H1 (cell line): ENCODE results near the gene LAMC1. TPM values are rescaled to one million over a fixed set of nuclear protein-coding genes. Genes with fewer than 3 reads are reported as not detected.

Source experiments
- CTCF ChIA-PET: fragments of 300-600 bp; sonication (Branson Sonifier 250); formaldehyde crosslinking; loops from one replicate; lab custom pipeline; 2021; ENCODE audit not compliant: partially characterized antibody; lab: Charles Lee
- POLR2A ChIA-PET: fragments of 300-600 bp; sonication (Branson Sonifier 250); formaldehyde crosslinking; loops from one replicate; lab custom pipeline; 2021; ENCODE audit warnings: inconsistent platforms; ENCODE audit not compliant: partially characterized antibody; lab: Charles Lee
- DNase-seq, 2 experiments: peaks; one replicate each; pipeline versions ENCODE4 v3.0.0 to v3.0.0-alpha.2; 2010 to 2022; ENCODE audit warnings: low spot score in 2 of 2, low read depth in 1 of 2, mixed read lengths in 1 of 2
- FAIRE-seq: peaks from 2 replicates; lab custom pipeline; 2011; peaks lifted over from hg19 to GRCh38; lab: Jason Lieb, UNC
- H2AFZ ChIP-seq: 2 replicates; pipeline ENCODE4 v1.8.1; 2012; ENCODE audit warnings: low read length, inconsistent platforms
- H2AK5ac ChIP-seq: 2 replicates; pipeline ENCODE4 v1.6.1; 2013; ENCODE audit warnings: low read depth, low read length
- H2BK120ac ChIP-seq: replicated peaks from 2 replicates; pipeline ENCODE3; 2013; ENCODE audit warnings: low read depth, low read length, inconsistent platforms
- H2BK12ac ChIP-seq: 2 replicates; pipeline ENCODE4 v1.6.1; 2013; ENCODE audit warnings: low read depth, low read length
- H2BK15ac ChIP-seq: 2 replicates; pipeline ENCODE4 v1.6.1; 2013; ENCODE audit warnings: low read length
- H2BK20ac ChIP-seq: 2 replicates; pipeline ENCODE4 v1.6.1; 2013; ENCODE audit warnings: low read length
- H2BK5ac ChIP-seq: 2 replicates; pipeline ENCODE4 v1.6.1; 2013; ENCODE audit warnings: low read depth, low read length
- H3K14ac ChIP-seq: 2 replicates; pipeline ENCODE4 v1.6.1; 2013; ENCODE audit warnings: inconsistent platforms; ENCODE audit not compliant: insufficient read length
- H3K18ac ChIP-seq: 2 replicates; pipeline ENCODE4 v1.6.1; 2013; ENCODE audit warnings: low read length; ENCODE audit errors: extremely low read depth
- H3K23ac ChIP-seq: 2 replicates; pipeline ENCODE4 v1.6.1; 2013; ENCODE audit warnings: inconsistent platforms; ENCODE audit not compliant: insufficient read length
- H3K23me2 ChIP-seq: 2 replicates; pipeline ENCODE4 v1.6.1; 2013; ENCODE audit warnings: low read depth, low read length
- H3K27ac ChIP-seq: 2 replicates; pipeline ENCODE4 v1.6.1; 2011; ENCODE audit warnings: low read depth, low read length, inconsistent platforms
- H3K27me3 ChIP-seq, 4 experiments: replicated peaks in 1 of 4; 1 replicate in 1 of 4; 2 replicates in 3 of 4; pipeline versions ENCODE4 v1.6.1 to v1.8.1; 2011 to 2013; ENCODE audit warnings: low read length in 3 of 4, mild to moderate bottlenecking in 3 of 4, inconsistent platforms in 2 of 4, mixed read lengths in 2 of 4, moderate library complexity in 1 of 4; ENCODE audit not compliant: control insufficient read depth in 3 of 4, insufficient read depth in 3 of 4; ENCODE audit errors: extremely low read depth in 1 of 4
- H3K36me3 ChIP-seq, 4 experiments: 2 replicates each; pipeline versions ENCODE4 v1.6.1 to v1.8.1; 2011 to 2013; ENCODE audit warnings: mild to moderate bottlenecking in 4 of 4, low read length in 3 of 4, moderate library complexity in 2 of 4, control low read depth in 1 of 4, inconsistent platforms in 1 of 4; ENCODE audit not compliant: insufficient read depth in 4 of 4, control insufficient read depth in 2 of 4
- H3K4ac ChIP-seq: replicated peaks from 2 replicates; pipeline ENCODE3; 2013; ENCODE audit warnings: low read length, low read depth, mixed read lengths, inconsistent platforms; ENCODE audit not compliant: insufficient read length
- H3K4me1 ChIP-seq, 4 experiments: replicated peaks in 1 of 4; 1 replicate in 1 of 4; 2 replicates in 3 of 4; pipeline versions ENCODE4 v1.6.1 to v1.8.1; 2011 to 2013; ENCODE audit warnings: low read length in 3 of 4, inconsistent platforms in 2 of 4, mixed read lengths in 1 of 4; ENCODE audit not compliant: insufficient read depth in 4 of 4, control insufficient read depth in 3 of 4
- H3K4me2 ChIP-seq, 2 experiments: 2 replicates each; pipeline versions ENCODE4 v1.6.1 to v1.8.1; 2011 to 2013; ENCODE audit warnings: low read depth in 2 of 2, low read length in 2 of 2, control low read depth in 1 of 2, inconsistent platforms in 1 of 2, mild to moderate bottlenecking in 1 of 2; ENCODE audit not compliant: insufficient read depth in 1 of 2
- H3K4me3 ChIP-seq, 4 experiments: fragments of 200-600, 300-600 bp in 1 of 4; sonication (generic), shearing (Covaris generic), sonication (Bioruptor Twin) in 1 of 4; 2 replicates each; pipeline versions ENCODE4 v1.5.1 to v1.8.1; 2011 to 2016; ENCODE audit warnings: low read length in 4 of 4, low read depth in 3 of 4, control low read depth in 2 of 4, inconsistent platforms in 2 of 4, mild to moderate bottlenecking in 2 of 4, mixed read lengths in 1 of 4, moderate library complexity in 1 of 4; ENCODE audit not compliant: insufficient read depth in 2 of 4; ENCODE audit errors: extremely low read depth in 1 of 4
- H3K56ac ChIP-seq: replicated peaks from 2 replicates; pipeline ENCODE3; 2013; ENCODE audit warnings: low read depth, mild to moderate bottlenecking, mixed read lengths, low read length, inconsistent platforms; ENCODE audit not compliant: insufficient read length
- H3K79me1 ChIP-seq: 2 replicates; pipeline ENCODE4 v1.6.1; 2013; ENCODE audit warnings: low read depth, low read length, control low read depth
- H3K79me2 ChIP-seq, 2 experiments: 2 replicates each; pipeline versions ENCODE4 v1.6.1 to v1.8.1; 2012 to 2013; ENCODE audit warnings: low read length in 2 of 2, mild to moderate bottlenecking in 2 of 2, inconsistent platforms in 1 of 2; ENCODE audit not compliant: insufficient read depth in 2 of 2, control insufficient read depth in 1 of 2
- H3K9ac ChIP-seq, 4 experiments: replicated peaks in 1 of 4; 1 replicate in 1 of 4; 2 replicates in 3 of 4; pipeline versions ENCODE4 v1.6.1 to v1.8.1; 2011 to 2013; ENCODE audit warnings: low read depth in 3 of 4, low read length in 3 of 4, control low read depth in 2 of 4, mild to moderate bottlenecking in 2 of 4, moderate library complexity in 2 of 4, inconsistent platforms in 1 of 4; ENCODE audit errors: extremely low read depth in 1 of 4
- H3K9me3 ChIP-seq, 2 experiments: 2 replicates each; pipeline versions ENCODE4 v1.6.1 to v1.8.1; 2012 to 2013; ENCODE audit warnings: mild to moderate bottlenecking in 2 of 2, moderate library complexity in 2 of 2, control low read depth in 1 of 2, inconsistent platforms in 1 of 2, low read depth in 1 of 2, low read length in 1 of 2, mixed read lengths in 1 of 2; ENCODE audit not compliant: insufficient read depth in 2 of 2
- H4K20me1 ChIP-seq, 2 experiments: replicated peaks in 1 of 2; 2 replicates each; pipeline versions ENCODE3 to v1.8.1; 2011 to 2013; ENCODE audit warnings: inconsistent platforms in 2 of 2, low read length in 2 of 2, mild to moderate bottlenecking in 1 of 2; ENCODE audit not compliant: insufficient read depth in 2 of 2, control insufficient read depth in 1 of 2
- H4K5ac ChIP-seq: 2 replicates; pipeline ENCODE4 v1.6.1; 2013; ENCODE audit warnings: low read length, low read depth, mixed read lengths, inconsistent platforms; ENCODE audit not compliant: insufficient read length
- H4K8ac ChIP-seq: 2 replicates; pipeline ENCODE4 v1.8.0; 2013; ENCODE audit warnings: mild to moderate bottlenecking, moderate library complexity, low read length, inconsistent platforms; ENCODE audit not compliant: insufficient read depth; ENCODE audit errors: extremely low read depth
- H4K91ac ChIP-seq: replicated peaks from 2 replicates; pipeline ENCODE3; 2013; ENCODE audit warnings: low read length, mixed read lengths, inconsistent platforms; ENCODE audit not compliant: insufficient read length
- BACH1 ChIP-seq: IDR thresholded peaks from 2 replicates; pipeline ENCODE4 v1.6.1; 2012; ENCODE audit warnings: low read length, improper control_type of control experiment
- CBX5 ChIP-seq: fragments of 300-800, 300-1000 bp; sonication (generic); IDR thresholded peaks from 2 replicates; pipeline ENCODE4 v1.7.1; 2016; ENCODE audit warnings: antibody characterized with exemption, low read length, low read depth
- CHD1 ChIP-seq: IDR thresholded peaks from 2 replicates; pipeline ENCODE4 v1.6.1; 2012; ENCODE audit warnings: low read depth, low read length, improper control_type of control experiment
- FOSL1 ChIP-seq: IDR thresholded peaks from 2 replicates; pipeline ENCODE4 v1.6.1; 2011; ENCODE audit warnings: mild to moderate bottlenecking, low read depth, low read length, moderate library complexity; ENCODE audit not compliant: insufficient read depth
- JUND ChIP-seq: IDR thresholded peaks from 2 replicates; pipeline ENCODE4 v1.6.1; 2011; ENCODE audit warnings: mild to moderate bottlenecking, improper control_type of control experiment, low read length
- KDM4A ChIP-seq: IDR thresholded peaks from one replicate; pipeline ENCODE4 v1.7.1; 2012; ENCODE audit warnings: low read depth, mild to moderate bottlenecking, moderate library complexity, low read length, inconsistent platforms; ENCODE audit not compliant: severe bottlenecking
- MAFK ChIP-seq: IDR thresholded peaks from 2 replicates; pipeline ENCODE4 v1.6.1; 2012; ENCODE audit warnings: low read depth, mild to moderate bottlenecking, improper control_type of control experiment, low read length
- RXRA ChIP-seq: IDR thresholded peaks from 2 replicates; pipeline ENCODE4 v1.6.1; 2011; ENCODE audit warnings: low read depth, mild to moderate bottlenecking, low read length, moderate library complexity; ENCODE audit not compliant: insufficient read depth
- SIN3A ChIP-seq, 2 experiments: IDR thresholded peaks in 1 of 2; conservative IDR thresholded peaks in 1 of 2; 2 replicates each; pipeline ENCODE4 v1.6.1; 2011 to 2012; ENCODE audit warnings: low read length in 2 of 2, improper control_type of control experiment in 1 of 2, low read depth in 1 of 2, mild to moderate bottlenecking in 1 of 2
- SIX5 ChIP-seq: IDR thresholded peaks from 2 replicates; pipeline ENCODE4 v1.6.1; 2011; ENCODE audit warnings: mild to moderate bottlenecking, low read depth, low read length
- SP1 ChIP-seq: IDR thresholded peaks from 2 replicates; pipeline ENCODE4 v1.6.1; 2011; ENCODE audit warnings: low read depth, low read length
- SP2 ChIP-seq: IDR thresholded peaks from 2 replicates; pipeline ENCODE4 v1.6.1; 2012; ENCODE audit warnings: mild to moderate bottlenecking, low read length, inconsistent platforms
- TAF7 ChIP-seq: optimal IDR thresholded peaks from 2 replicates; pipeline ENCODE3; 2011; ENCODE audit warnings: low read depth, mild to moderate bottlenecking, inconsistent platforms, low read length, moderate library complexity, borderline replicate concordance
- TBP ChIP-seq: IDR thresholded peaks from 2 replicates; pipeline ENCODE4 v1.6.1; 2011; ENCODE audit warnings: low read depth, low read length, improper control_type of control experiment
- YY1 ChIP-seq: IDR thresholded peaks from 2 replicates; pipeline ENCODE4 v1.6.1; 2011; ENCODE audit warnings: low read depth, mild to moderate bottlenecking, low read length
- ZNF274 ChIP-seq: IDR thresholded peaks from 2 replicates; pipeline ENCODE4 v1.7.0; 2012; ENCODE audit warnings: low read length, borderline replicate concordance; ENCODE audit errors: extremely low read depth
- WGBS, 2 experiments: shearing (Covaris generic) in 1 of 2; methylation state at CpG; one replicate each; pipeline versions ENCODE4 v1.1.6 to v1.1.7; 2013 to 2015; ENCODE audit warnings: low lambda C conversion rate in 2 of 2, mixed read lengths in 2 of 2, inconsistent platforms in 1 of 2, low coverage in 1 of 2, missing lambda C conversion rate in 1 of 2; ENCODE audit not compliant: insufficient replicate concordance in 2 of 2, insufficient coverage in 1 of 2, insufficient read length in 1 of 2; ENCODE audit errors: extremely low coverage in 1 of 2, missing lambda C conversion rate in 1 of 2; 5-methylcytosine and 5-hydroxymethylcytosine counted together
- polyA plus RNA-seq, 7 experiments: library from polyadenylated mRNA; depleted of rRNA in 3 of 7; stranded (reverse) in 5 of 7; unstranded in 2 of 7; fragments of >200 nt in 5 of 7; fragments of 200-250 nt in 2 of 7; gene quantifications; 1 replicate in 5 of 7; 2 replicates in 1 of 7; 4 replicates in 1 of 7; pipeline versions ENCODE4 v1.2.1 to v1.2.3, GENCODE V29; 2011 to 2013; ENCODE audit warnings: missing spikeins in 2 of 7, mixed read lengths in 2 of 7
- total RNA-seq: library from RNA; stranded (reverse); fragmentation: NEBNext Ultra II Directional; extraction: Animal tissue kit (Norgen Biotek cat#: 25700); gene quantifications from 2 replicates; pipeline ENCODE4 v1.2.1, GENCODE V29; 2021

LAMC1 gene
- total and polyA plus RNA-seq, 2 of the 8 experiments (the other 6 are each of a cell fraction or from before 2014, with no cell fraction given), result 47.6 to 90.3 TPM

- Histone ChIP-seq H3K9me3 (no peaks in the 10 kb centered on the region), H4K91ac (no peak overlapping the region), H3K36me3 (no peaks in the 10 kb centered on the region), H3K4me1 (peaks cover 0 to 5% (median 2%) of the 10 kb centered on the region in 4 experiments; a peak in 5 of 7 replicates), H3K18ac (no peak overlapping the region), H4K5ac (no peak overlapping the region), H2BK15ac (no peak overlapping the region), H3K23me2 (no peaks in the 10 kb centered on the region), H3K27me3 (no peaks in the 10 kb centered on the region), H3K14ac (no peak overlapping the region), H3K23ac (no peak overlapping the region), H2AK5ac (no peak overlapping the region), H4K8ac (no peak overlapping the region), H3K4me2 (no peak overlapping the region), H2BK120ac (no peak overlapping the region), H3K79me1 (no peaks in the 10 kb centered on the region), H2AFZ (0 out of 2 replicates have a peak overlapping the region, but pooled peaks have one; percentile 34), H3K79me2 (no peaks in the 10 kb centered on the region), H2BK12ac (no peak overlapping the region), H3K27ac (no peak overlapping the region), H3K9ac (no peak overlapping the region), H2BK5ac (no peak overlapping the region), H3K56ac (no peak overlapping the region), H4K20me1 (no peaks in the 10 kb centered on the region), H3K4me3 (no peak overlapping the region), H3K4ac (no peak overlapping the region), H2BK20ac (no peak overlapping the region)
- DNase-seq (no peak), FAIRE-seq (no peak)
- POLR2A ChIA-PET, result interaction anchor here (1.5 kb wide), 1 partner anchor 9 kb away, joined by 4 read pairs; no protein-coding TSS in a partner anchor
- CTCF ChIA-PET, result interaction anchor here (1.0 to 1.2 kb wide), 2 partner anchors 10 to 200 kb away, joined by 3 to 5 read pairs; no protein-coding TSS in a partner anchor
- WGBS, 2 experiments, result 81% methylated on average over 3 of the region's 3 CpGs; no CpG with 5 or more reads in 1 of the 2 experiments
- TF ChIP-seq TAF7, result no peak
- TF ChIP-seq TBP, result no peak
- TF ChIP-seq SIN3A (conservative IDR thresholded peaks at IDR 0.05 in 1 of 2, IDR thresholded peaks at IDR 0.05 in 1 of 2; ENCODE audit: low read depth in 1 of 2, low read length in 2 of 2), result no peak
- TF ChIP-seq KDM4A, result no peak
- TF ChIP-seq JUND, result no peak
- TF ChIP-seq SP2, result no peak
- TF ChIP-seq ZNF274, result no peak
- TF ChIP-seq BACH1, result no peak
- TF ChIP-seq MAFK, result no peak
- TF ChIP-seq SIX5, result no peak
- TF ChIP-seq SP1, result no peak
- TF ChIP-seq CBX5, result no peak
- TF ChIP-seq CHD1, result no peak
- TF ChIP-seq YY1, result no peak
- no peak for TF ChIP-seq FOSL1
- TF ChIP-seq RXRA, result no peak
Measured at GRCh38 chr1:183168308-183168707, 145.1 kb downstream of the LAMC1 start.
